Activated CD4-positive, CD25-positive, alpha-beta regulatory T cell (primary cell): Measurements from ENCODE around the gene NKD1.

Source experiments
- DNase-seq, 4 experiments: peaks; one replicate each; lab custom pipeline; 2025; lab: John Stamatoyannopoulos, UW

Gene NKD1

GRCh38 chr16:50695017-50696000 is 147.1 kb downstream of the NKD1 start:
- no peak for DNase-seq

DNA sequence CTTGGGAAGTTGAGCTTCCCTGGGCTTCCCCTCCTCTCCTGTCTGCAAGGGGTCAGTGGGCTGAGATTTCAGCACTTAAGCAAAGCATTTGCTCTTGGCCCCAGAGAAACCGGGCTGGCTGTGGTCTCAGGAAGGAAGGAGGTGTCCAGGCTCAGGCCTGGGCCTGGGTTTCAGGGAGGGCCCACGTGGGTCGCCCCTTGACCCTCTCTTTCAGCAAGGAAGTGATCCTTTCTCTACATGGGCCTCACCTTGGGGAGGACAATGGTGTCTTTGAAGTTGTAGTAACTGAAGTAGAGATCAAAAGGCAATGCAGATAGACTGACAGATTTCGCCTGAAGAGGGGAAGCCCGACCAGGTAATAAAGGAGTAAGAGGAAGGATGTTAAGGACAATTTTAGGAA is 147.9 kb downstream of the NKD1 start:
- DNase-seq = no peak

DNA sequence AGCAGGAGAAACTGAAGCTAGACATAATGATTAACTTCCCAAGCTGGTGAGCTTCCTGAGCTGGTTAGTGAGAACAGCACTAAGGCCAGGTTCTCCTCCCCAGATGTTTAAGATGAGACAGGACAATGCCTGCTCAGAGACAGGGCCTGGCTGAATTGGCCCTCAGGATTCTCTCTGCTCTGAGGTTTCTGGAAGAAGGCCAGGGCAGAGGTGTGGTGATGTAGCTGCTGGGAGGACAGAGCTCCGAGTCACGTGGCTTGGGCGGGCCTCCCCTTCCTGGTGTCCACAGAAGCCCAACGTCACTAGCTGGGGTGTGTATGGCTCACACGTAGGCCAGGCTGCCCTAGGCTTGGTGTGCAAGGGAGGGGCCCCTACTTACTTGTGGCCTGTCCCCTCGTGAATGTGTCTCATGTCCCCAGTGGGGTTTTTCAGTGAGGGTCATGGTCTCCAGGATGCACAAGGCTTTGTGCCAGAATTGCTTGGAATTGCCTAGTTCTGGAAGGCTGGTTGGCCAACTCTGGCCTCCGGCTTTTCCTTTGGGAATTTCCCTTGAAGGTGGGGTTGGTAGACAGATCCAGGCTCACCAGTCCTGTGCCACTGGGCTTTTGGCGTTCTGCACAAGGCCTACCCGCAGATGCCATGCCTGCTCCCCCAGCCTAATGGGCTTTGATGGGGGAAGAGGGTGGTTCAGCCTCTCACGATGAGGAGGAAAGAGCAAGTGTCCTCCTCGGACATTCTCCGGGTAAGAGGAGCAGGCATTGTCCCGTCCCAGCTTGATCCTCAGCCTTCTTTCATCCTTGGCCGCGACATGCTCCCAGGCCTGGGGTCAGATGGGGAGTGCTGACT is 148.6 kb downstream of the NKD1 start:
- DNase-seq = no peak

- DNase-seq = no peak
Observed at GRCh38 chr16:50697421-50697715, 149.2 kb downstream of the NKD1 start.

- DNase-seq = peak in 2 of 4 experiments; percentile 29
Observed at GRCh38 chr16:50697881-50698767, 149.9 kb downstream of the NKD1 start.
